ENCODE results near the gene BRAF. TPM values are rescaled to one million over a fixed set of nuclear protein-coding genes. Genes with fewer than 3 reads are reported as not detected.

BRAF gene
- total and polyA plus RNA-seq, 2 experiments from 2014 or later: 14.0 to 42.0 TPM

GRCh38 chr7:140896996-140897395 is 27.7 kb downstream of the BRAF start:
- H3K4me1 ChIP-seq (ENCODE audit: insufficient read depth): no peaks in the 10 kb centered on the region
- H3K27me3 ChIP-seq: no peaks in the 10 kb centered on the region
- no peak overlapping the region for H3K4me3 ChIP-seq
- no peaks in the 10 kb centered on the region for H3K9me2 ChIP-seq (replicated peaks; ENCODE audit: insufficient read depth)
- no peak overlapping the region for H3K4me2 ChIP-seq
- no peaks in the 10 kb centered on the region for H3K36me3 ChIP-seq (replicated peaks; ENCODE audit: insufficient read depth, low read depth)
- peaks cover 99% of the 10 kb centered on the region for H3K79me2 ChIP-seq
- H3K9me3 ChIP-seq (ENCODE audit: low read depth): no peaks in the 10 kb centered on the region
- H4K20me1 ChIP-seq (ENCODE audit: insufficient read depth, poor library complexity, severe bottlenecking): peaks cover 49% of the 10 kb centered on the region
- 91% methylated on average over 3 of the region's 3 CpGs for WGBS (ENCODE audit: low lambda C conversion rate, missing lambda C conversion rate)
- H2AFZ ChIP-seq: no peak overlapping the region
- no peak for DNase-seq (ENCODE audit: low spot score)
- TF ChIP-seq, protein P1, sequence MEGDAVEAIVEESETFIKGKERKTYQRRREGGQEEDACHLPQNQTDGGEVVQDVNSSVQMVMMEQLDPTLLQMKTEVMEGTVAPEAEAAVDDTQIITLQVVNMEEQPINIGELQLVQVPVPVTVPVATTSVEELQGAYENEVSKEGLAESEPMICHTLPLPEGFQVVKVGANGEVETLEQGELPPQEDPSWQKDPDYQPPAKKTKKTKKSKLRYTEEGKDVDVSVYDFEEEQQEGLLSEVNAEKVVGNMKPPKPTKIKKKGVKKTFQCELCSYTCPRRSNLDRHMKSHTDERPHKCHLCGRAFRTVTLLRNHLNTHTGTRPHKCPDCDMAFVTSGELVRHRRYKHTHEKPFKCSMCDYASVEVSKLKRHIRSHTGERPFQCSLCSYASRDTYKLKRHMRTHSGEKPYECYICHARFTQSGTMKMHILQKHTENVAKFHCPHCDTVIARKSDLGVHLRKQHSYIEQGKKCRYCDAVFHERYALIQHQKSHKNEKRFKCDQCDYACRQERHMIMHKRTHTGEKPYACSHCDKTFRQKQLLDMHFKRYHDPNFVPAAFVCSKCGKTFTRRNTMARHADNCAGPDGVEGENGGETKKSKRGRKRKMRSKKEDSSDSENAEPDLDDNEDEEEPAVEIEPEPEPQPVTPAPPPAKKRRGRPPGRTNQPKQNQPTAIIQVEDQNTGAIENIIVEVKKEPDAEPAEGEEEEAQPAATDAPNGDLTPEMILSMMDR (IDR thresholded peaks at IDR 0.05; ENCODE audit: poor library complexity): no peak
- TF ChIP-seq EZH2 (IDR thresholded peaks at IDR 0.05; ENCODE audit: borderline replicate concordance) (no peak), EZH2phosphoT487 (IDR thresholded peaks at IDR 0.05; ENCODE audit: low read depth, severe bottlenecking, unreplicated experiment) (no peak)
- H3K27ac ChIP-seq: no peak overlapping the region

- Histone ChIP-seq H3K36me3 (replicated peaks; ENCODE audit: insufficient read depth, low read depth) (no peaks in the 10 kb centered on the region), H3K27me3 (no peaks in the 10 kb centered on the region), H4K20me1 (ENCODE audit: insufficient read depth, poor library complexity, severe bottlenecking) (peaks cover 69% of the 10 kb centered on the region), H3K9me2 (replicated peaks; ENCODE audit: insufficient read depth) (no peaks in the 10 kb centered on the region), H3K4me3 (no peak overlapping the region), H3K79me2 (peaks cover 100% of the 10 kb centered on the region), H3K4me1 (ENCODE audit: insufficient read depth) (peaks cover 6% of the 10 kb centered on the region), H2AFZ (no peak overlapping the region), H3K4me2 (no peak overlapping the region), H3K9me3 (ENCODE audit: low read depth) (no peaks in the 10 kb centered on the region), H3K27ac (no peak overlapping the region)
- TF ChIP-seq, protein P1 (IDR thresholded peaks at IDR 0.05; ENCODE audit: poor library complexity): no peak
- TF ChIP-seq EZH2phosphoT487 (IDR thresholded peaks at IDR 0.05; ENCODE audit: low read depth, severe bottlenecking, unreplicated experiment): no peak
- no peak for TF ChIP-seq EZH2 (IDR thresholded peaks at IDR 0.05; ENCODE audit: borderline replicate concordance)
- no peak for DNase-seq (ENCODE audit: low spot score)
- WGBS (ENCODE audit: low lambda C conversion rate, missing lambda C conversion rate): 100% methylated on average over 1 of the region's 1 CpG
These were observed 35.1 kb downstream of the BRAF start for GRCh38 chr7:140889645-140890044.

- no peaks in the 10 kb centered on the region for H3K27me3 ChIP-seq
- peaks cover 100% of the 10 kb centered on the region for H3K79me2 ChIP-seq
- no peak overlapping the region for H3K4me2 ChIP-seq
- TF ChIP-seq, protein P1 (IDR thresholded peaks at IDR 0.05; ENCODE audit: poor library complexity): no peak
- TF ChIP-seq EZH2phosphoT487 (IDR thresholded peaks at IDR 0.05; ENCODE audit: low read depth, severe bottlenecking, unreplicated experiment) (no peak), EZH2 (IDR thresholded peaks at IDR 0.05; ENCODE audit: borderline replicate concordance) (no peak)
- peaks cover 6% of the 10 kb centered on the region for H3K4me1 ChIP-seq (ENCODE audit: insufficient read depth)
- WGBS (ENCODE audit: low lambda C conversion rate, missing lambda C conversion rate): 89% methylated on average over 1 of the region's 1 CpG
- no peak overlapping the region for H3K27ac ChIP-seq
- no peak overlapping the region for H3K4me3 ChIP-seq
- no peaks in the 10 kb centered on the region for H3K9me2 ChIP-seq (replicated peaks; ENCODE audit: insufficient read depth)
- DNase-seq (ENCODE audit: low spot score): no peak
- no peak overlapping the region for H2AFZ ChIP-seq
- no peaks in the 10 kb centered on the region for H3K36me3 ChIP-seq (replicated peaks; ENCODE audit: insufficient read depth, low read depth)
- peaks cover 67% of the 10 kb centered on the region for H4K20me1 ChIP-seq (ENCODE audit: insufficient read depth, poor library complexity, severe bottlenecking)
- H3K9me3 ChIP-seq (ENCODE audit: low read depth): no peaks in the 10 kb centered on the region
These were observed 35.6 kb downstream of the BRAF start for GRCh38 chr7:140889150-140889549.

GRCh38 chr7:140888087-140888486 is 36.6 kb downstream of the BRAF start:
- Histone ChIP-seq H3K79me2 (peaks cover 100% of the 10 kb centered on the region), H3K9me3 (ENCODE audit: low read depth) (no peaks in the 10 kb centered on the region)
- WGBS (ENCODE audit: low lambda C conversion rate, missing lambda C conversion rate): 90% methylated on average over 4 of the region's 4 CpGs

More at GRCh38 chr7:140888087-140888486, 36.6 kb downstream of the BRAF start:
- no peaks in the 10 kb centered on the region for H3K36me3 ChIP-seq (replicated peaks; ENCODE audit: insufficient read depth, low read depth)
- H3K4me2 ChIP-seq: no peak overlapping the region
- DNase-seq (ENCODE audit: low spot score): no peak
- H3K9me2 ChIP-seq (replicated peaks; ENCODE audit: insufficient read depth): no peaks in the 10 kb centered on the region
- H4K20me1 ChIP-seq (ENCODE audit: insufficient read depth, poor library complexity, severe bottlenecking): peaks cover 59% of the 10 kb centered on the region
- H3K27me3 ChIP-seq: no peaks in the 10 kb centered on the region
- no peak overlapping the region for H2AFZ ChIP-seq
- H3K27ac ChIP-seq: no peak overlapping the region
- no peak for TF ChIP-seq EZH2phosphoT487 (IDR thresholded peaks at IDR 0.05; ENCODE audit: low read depth, severe bottlenecking, unreplicated experiment)
- no peak for TF ChIP-seq EZH2 (IDR thresholded peaks at IDR 0.05; ENCODE audit: borderline replicate concordance)
- TF ChIP-seq, protein P1 (IDR thresholded peaks at IDR 0.05; ENCODE audit: poor library complexity): no peak
- peaks cover 6% of the 10 kb centered on the region for H3K4me1 ChIP-seq (ENCODE audit: insufficient read depth)
- no peak overlapping the region for H3K4me3 ChIP-seq
